A673 (cell line): ENCODE data around the gene FNBP1.

Source experiments
- CTCF ChIP-seq: fragments of 300-800, 200-600 bp; sonication (generic); conservative IDR thresholded peaks from 2 replicates; pipeline ENCODE4 v1.5.1; 2017; ENCODE audit warnings: low read depth, mild to moderate bottlenecking, antibody characterized with exemption, low read length, moderate library complexity, mixed read lengths
- EZH2 ChIP-seq: fragments of 200-600 bp; sonication (generic); IDR thresholded peaks from 2 replicates; pipeline ENCODE4 v1.6.1; 2017; ENCODE audit warnings: borderline replicate concordance, low read depth, mild to moderate bottlenecking, mixed read lengths, antibody characterized with exemption, low read length; ENCODE audit not compliant: poor library complexity, severe bottlenecking

GRCh38 chr9:129901993-129902739, 140.8 kb downstream of the FNBP1 start:
- TF ChIP-seq CTCF (no peak), EZH2 (no peak)
